ENCODE results near the gene PDE1C.

PDE1C gene

GRCh38 chr7:31950091-31950755 is 120.0 kb downstream of the PDE1C start:
- no peak for DNase-seq (ENCODE audit: extremely low read depth in 1 of 2, low read depth in 1 of 2)

GRCh38 chr7:31948029-31948428 is 122.2 kb downstream of the PDE1C start:
- DNase-seq (ENCODE audit: extremely low read depth in 1 of 2, low read depth in 1 of 2), result no peak

GRCh38 chr7:31940167-31940566 is 130.0 kb downstream of the PDE1C start:
- no peak for DNase-seq (ENCODE audit: extremely low read depth in 1 of 2, low read depth in 1 of 2)

GRCh38 chr7:31939076-31939475 is 131.1 kb downstream of the PDE1C start:
- no peak for DNase-seq (ENCODE audit: extremely low read depth in 1 of 2, low read depth in 1 of 2)

- no peak for DNase-seq (ENCODE audit: extremely low read depth in 1 of 2, low read depth in 1 of 2)
Measured at GRCh38 chr7:31938650-31939049, 131.6 kb downstream of the PDE1C start.

- no peak for DNase-seq (ENCODE audit: extremely low read depth in 1 of 2, low read depth in 1 of 2)
Measured at GRCh38 chr7:31937982-31938381, 132.2 kb downstream of the PDE1C start.

GRCh38 chr7:31935124-31936054 is 134.8 kb downstream of the PDE1C start:
- no peak for DNase-seq (ENCODE audit: extremely low read depth in 1 of 2, low read depth in 1 of 2)

GRCh38 chr7:31934551-31934950 is 135.7 kb downstream of the PDE1C start:
- no peak for DNase-seq (ENCODE audit: extremely low read depth in 1 of 2, low read depth in 1 of 2)

- no peak for DNase-seq (ENCODE audit: extremely low read depth in 1 of 2, low read depth in 1 of 2)
Measured at GRCh38 chr7:31933481-31933880, 136.7 kb downstream of the PDE1C start.

GRCh38 chr7:31926991-31927584 is 143.1 kb downstream of the PDE1C start:
- no peak for DNase-seq (ENCODE audit: extremely low read depth in 1 of 2, low read depth in 1 of 2)

- no peak for DNase-seq (ENCODE audit: extremely low read depth in 1 of 2, low read depth in 1 of 2)
Measured at GRCh38 chr7:31925753-31926454, 144.3 kb downstream of the PDE1C start.

- no peak for DNase-seq (ENCODE audit: extremely low read depth in 1 of 2, low read depth in 1 of 2)
Measured at GRCh38 chr7:31924251-31924650, 146.0 kb downstream of the PDE1C start.

GRCh38 chr7:31922848-31923247 is 147.4 kb downstream of the PDE1C start:
- DNase-seq (ENCODE audit: extremely low read depth in 1 of 2, low read depth in 1 of 2), result no peak

GRCh38 chr7:31921047-31921446 is 149.2 kb downstream of the PDE1C start:
- DNase-seq (ENCODE audit: extremely low read depth in 1 of 2, low read depth in 1 of 2), result no peak

- DNase-seq (ENCODE audit: extremely low read depth in 1 of 2, low read depth in 1 of 2), result no peak
Measured at GRCh38 chr7:31919678-31920369, 150.4 kb downstream of the PDE1C start.

GRCh38 chr7:31918706-31919393 is 151.4 kb downstream of the PDE1C start:
- no peak for DNase-seq (ENCODE audit: extremely low read depth in 1 of 2, low read depth in 1 of 2)

- no peak for DNase-seq (ENCODE audit: extremely low read depth in 1 of 2, low read depth in 1 of 2)
Measured at GRCh38 chr7:31917256-31917655, 153.0 kb downstream of the PDE1C start.

- no peak for DNase-seq (ENCODE audit: extremely low read depth in 1 of 2, low read depth in 1 of 2)
Measured at GRCh38 chr7:31910191-31910590, 160.0 kb downstream of the PDE1C start.

GRCh38 chr7:31906479-31907171 is 163.6 kb downstream of the PDE1C start:
- DNase-seq (ENCODE audit: extremely low read depth in 1 of 2, low read depth in 1 of 2), result no peak
